HG02759 (cell line): ENCODE measurements around the gene GIMAP1.
A peak's percentile ranks its signal among the peaks of the same experiment; 100 is the strongest.
"Not testable (repeated sequence)": the region's sequence is repeated elsewhere in the genome, so short reads cannot be mapped to it uniquely, and the experiment has no call there.

ENCODE experiments used
- ATAC-seq: cut with Tn5 transposase; IDR thresholded peaks from one replicate; pipeline ENCODE4 v1.9.1; 2021; ENCODE audit warnings: mild to moderate bottlenecking, moderate library complexity; ENCODE audit not compliant: unreplicated experiment

GIMAP1 gene

DNA sequence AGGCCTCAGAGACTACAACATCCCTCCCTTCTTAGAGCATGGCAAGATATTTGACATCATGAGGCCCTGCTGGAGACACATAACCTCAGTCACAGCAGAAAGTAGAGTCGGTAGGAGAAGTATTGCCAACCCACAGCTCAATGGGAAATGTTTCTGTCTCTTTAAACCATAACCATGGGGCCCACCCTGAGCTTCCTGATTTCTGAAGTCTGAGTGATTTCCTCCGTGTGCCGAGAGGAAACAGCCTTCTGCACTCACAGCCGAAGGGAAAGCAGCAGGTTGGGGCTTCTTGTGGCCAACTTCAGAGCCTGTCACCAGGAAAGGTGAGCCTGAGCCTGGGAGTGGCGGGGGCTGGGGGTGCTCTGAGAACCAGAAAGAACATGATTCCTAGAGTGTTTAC lies at the start of gene GIMAP1:
Gene GIMAP1 (plus strand): TSS at position 246 of the 400 bp plus-strand sequence. CDS start 2,435 bp downstream, outside the sequence.
- no peak for ATAC-seq

DNA sequence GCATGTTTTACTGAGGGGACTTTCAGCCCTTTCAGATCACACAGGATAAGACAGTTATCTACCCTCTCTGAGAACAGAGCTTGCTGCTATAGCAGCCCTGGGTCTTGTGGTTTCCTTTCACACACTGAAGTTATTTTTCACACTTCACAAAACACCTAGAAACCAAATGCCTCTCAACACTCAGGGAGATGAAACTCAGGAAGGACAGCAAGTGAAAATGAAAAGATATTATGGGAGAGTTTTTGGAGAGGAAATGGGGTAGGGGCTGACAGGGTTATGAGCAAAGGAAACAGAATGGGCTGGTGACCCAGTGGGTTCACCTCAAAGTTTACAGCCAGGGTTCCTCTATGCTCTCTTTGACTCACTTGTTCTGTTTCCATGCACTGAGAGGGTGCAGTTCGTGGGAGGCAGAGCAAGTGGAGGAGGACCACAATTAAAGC lies 47.9 kb upstream of the GIMAP1 start:
- peak; percentile 84 for ATAC-seq

DNA sequence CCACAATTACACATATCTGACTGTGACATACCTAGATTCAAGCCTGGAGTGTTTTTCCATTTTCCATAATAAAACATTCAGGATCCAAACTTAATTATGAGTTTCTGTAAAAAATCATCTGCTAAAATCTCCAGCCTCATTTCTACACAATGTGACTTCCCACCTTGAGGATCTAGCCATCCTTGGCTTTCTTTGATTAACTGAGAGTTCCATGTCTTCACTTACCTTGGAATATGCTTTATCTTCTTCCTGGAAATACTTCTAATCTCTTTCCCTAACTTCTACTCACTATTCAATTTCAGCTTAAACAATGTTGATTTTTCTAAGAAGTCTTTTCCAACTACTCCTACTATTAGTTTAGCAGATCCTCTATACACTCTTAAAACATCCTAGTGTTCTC lies 47.4 kb upstream of the GIMAP1 start:
- no peak for ATAC-seq

DNA sequence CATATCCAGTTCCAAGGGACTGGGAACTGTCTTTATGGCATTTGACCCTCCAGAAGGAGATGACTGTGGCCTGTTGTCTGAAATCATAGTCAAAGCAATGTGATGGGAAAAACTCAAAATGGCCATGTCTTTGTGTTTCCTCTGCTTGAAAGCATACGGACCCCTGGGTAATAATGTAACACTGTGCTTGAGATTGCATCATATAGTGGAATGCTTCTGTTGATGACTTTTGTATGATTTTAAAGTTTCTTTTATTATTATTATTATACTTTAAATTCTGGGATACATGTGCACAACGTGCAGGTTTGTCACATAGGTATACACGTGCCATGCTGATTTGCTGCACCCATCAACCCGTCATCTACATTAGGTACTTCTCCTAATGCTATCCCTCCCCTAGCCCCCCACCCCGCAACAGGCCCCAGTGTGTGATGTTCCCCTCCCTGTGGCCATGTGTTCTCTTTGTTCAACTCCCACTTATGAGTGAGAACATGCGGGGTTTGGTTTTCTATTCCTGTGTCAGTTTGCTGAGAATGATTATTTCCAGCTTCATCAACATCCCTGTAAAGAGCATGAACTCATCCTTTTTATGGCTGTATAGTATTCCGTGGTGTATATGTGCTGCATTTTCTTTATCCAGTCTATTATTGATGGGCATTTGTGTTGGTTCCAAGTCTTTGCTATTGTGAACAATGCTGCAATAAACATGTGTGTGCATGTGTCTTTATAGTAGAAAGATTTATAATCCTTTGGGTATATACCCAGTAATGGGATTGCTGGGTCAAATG lies 44.4 kb upstream of the GIMAP1 start:
- ATAC-seq = not testable (repeated sequence)

DNA sequence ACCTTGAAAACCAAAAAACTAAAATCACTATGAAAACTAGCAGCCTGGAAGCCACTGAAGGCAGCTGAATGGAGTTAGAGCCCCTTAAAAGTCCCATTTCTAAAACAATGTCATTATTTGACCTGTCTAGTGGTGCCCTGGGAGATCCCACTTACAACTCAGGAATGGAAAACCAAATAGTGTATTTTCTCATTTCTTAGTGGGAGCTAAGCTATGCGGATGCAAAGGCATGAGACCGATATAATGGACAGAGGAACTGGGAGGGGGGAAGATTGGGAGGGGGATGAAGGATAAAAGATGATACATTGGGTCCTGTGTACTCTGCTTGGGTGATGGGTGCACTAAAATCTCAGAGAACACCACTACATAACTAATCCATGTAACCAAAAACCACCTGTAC lies 40.7 kb upstream of the GIMAP1 start:
- no peak for ATAC-seq

DNA sequence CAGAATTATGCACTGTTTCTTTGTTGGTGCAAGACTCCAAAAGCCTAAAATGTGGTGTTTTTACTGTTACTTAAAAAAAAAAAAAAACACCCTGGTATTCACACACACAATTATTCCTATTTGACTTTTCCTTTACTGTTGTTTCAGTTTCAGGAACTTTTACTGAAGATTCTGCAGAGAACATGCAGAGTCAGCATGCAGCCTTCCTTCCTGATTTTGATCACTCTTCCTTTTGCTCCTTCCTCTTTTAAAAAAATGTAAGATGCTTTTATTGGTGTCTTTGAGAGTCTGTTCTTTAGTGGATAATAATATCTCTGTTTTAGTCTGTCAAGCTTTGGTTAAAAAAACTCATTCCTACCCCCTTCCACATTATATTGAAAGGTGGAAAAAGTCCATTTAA lies 40.1 kb upstream of the GIMAP1 start:
- ATAC-seq = not testable (repeated sequence)

DNA sequence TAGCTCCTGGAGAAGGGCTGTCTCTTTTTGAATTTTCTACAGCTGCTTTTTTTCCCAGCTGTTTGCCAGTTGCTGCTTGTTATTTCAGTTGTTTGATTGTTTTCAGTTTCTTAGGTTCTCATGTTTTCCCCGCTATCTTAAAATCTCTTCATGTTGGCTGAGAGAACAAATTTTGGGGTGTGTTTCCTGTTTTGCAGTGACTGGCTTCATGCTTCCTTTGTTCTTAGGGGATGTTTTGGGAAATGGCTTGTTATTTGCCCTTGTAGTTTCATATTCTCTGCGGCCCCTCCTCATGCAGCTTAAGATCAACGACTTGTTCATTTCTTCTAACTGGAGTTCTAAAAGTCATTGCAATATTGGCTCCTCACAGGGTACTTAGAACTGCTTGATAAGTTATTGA lies 39.6 kb upstream of the GIMAP1 start:
- not testable (repeated sequence) for ATAC-seq

DNA sequence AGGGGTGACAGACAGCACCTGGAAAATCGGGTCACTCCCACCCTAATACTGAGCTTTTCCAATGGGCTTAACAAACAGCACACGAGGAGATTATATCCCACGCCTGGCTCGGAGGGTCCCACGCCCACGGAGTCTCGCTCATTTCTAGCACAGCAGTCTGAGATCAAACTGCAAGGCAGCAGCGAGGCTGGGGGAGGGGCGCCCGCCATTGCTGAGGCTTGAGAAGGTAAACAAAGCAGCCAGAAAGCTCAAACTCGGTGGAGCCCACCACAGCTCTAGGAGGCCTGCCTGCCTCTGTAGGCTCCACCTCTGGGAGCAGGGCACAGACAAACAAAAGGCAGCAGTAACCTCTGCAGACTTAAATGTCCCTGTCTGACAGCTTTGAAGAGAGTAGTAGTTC lies 37.8 kb upstream of the GIMAP1 start:
- ATAC-seq = not testable (repeated sequence)

DNA sequence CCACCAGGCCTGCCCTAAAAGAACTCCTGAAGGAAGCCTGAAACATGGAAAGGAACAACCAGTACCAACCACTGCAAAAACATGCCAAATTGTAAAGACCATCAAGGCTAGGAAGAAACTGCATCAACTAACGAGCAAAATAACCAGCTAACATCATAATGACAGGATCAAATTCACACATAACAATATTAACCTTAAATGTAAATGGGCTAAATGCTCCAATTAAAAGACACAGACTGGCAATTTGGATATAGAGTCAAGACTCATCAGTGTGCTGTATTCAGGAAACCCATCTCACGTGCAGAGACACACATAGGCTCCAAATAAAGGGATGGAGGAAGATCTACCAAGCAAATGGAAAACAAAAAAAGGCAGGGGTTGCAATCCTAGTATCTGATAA lies 36.0 kb upstream of the GIMAP1 start:
- not testable (repeated sequence) for ATAC-seq

DNA sequence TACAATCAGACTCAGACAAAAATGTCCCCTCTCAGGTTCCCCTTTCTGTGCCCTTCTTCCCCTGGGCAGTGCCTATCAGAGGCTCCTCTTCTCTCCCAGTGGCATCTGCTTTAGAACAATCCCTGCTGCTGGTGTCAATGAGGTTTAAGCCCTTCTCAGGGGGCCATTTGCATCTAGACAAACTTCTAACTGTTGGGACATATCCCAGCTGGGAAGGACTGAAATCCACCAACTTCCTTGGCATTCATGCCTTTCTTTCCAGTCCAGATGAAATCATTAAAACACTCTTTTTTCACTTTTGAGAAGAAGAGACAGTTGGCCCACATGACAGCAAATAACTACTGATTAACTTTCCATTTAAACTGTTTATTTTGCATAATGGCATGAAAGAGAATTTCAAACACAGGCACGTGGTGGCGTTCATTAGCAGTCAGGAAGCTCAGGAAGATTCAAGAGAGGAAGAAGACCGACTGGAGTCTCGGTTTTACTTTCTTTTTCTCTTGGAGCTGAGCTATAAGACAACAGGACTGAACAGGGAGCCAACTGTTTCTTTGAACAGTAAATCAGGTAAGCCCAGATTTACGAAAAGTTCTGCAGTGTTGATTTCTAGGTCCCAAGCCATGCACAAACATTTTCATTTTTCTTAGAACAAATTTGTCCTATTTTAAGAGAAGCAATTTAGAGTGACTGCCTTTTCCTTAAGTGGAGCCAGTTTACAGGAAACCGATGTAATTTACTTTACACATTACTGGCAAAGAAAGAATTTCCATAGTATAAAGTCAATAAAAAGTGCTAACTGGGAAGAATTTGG lies 31.0 kb upstream of the GIMAP1 start, which contains the start of gene GIMAP2:
Gene GIMAP2 (plus strand): TSS at position 488 of the 811 bp plus-strand sequence. CDS start 1,354 bp downstream, outside the sequence.
- ATAC-seq = peak; percentile 96

DNA sequence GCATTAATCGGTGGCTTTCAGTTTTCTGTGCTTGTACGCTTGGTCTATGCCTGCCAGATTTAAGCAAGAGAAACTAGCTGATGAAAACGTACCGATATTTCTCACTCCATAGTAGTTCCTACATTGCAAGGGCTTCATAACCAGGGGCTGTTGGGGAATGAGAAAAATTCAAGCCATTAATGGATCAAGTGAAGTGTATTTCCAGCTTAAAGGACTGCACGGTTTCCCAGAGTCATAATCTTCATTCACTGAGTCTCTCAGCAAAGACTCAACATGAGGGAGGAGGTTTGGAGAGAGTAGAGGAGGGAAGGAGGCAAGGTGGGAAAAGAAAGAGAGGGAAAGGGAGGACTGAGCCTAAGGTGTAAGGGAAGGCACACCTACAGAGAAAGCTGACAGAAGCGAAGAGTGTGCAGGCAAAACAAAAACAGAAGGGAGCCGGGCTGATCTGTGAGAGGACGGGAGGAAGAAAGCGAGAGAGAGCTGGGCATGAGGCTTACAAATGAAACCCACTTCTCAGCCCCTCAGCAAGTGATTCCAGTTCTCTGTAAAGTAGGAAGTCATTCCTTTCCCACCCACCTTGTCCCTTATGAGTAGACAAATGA lies 30.3 kb upstream of the GIMAP1 start:
- peak; percentile 44 for ATAC-seq

DNA sequence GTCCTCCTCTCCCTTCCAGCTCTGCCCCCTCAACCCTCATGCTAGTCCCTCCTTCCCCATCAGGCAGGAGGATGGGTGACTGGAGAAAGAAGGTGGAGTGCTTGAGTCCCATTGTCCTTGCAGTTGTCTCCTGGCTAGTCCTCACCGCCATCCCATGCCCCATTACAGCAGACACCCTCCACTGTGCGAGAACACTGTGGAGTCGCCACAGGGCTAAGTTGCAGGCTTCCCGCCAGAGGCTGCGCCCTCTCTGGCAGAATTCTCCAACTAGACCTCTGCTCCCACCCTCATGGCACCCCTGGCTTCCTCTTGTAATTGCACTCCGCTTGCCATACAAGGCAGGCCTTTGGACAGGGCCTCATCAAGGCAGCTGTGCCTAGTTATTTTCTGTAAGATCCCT lies 27.8 kb upstream of the GIMAP1 start:
- ATAC-seq = no peak

DNA sequence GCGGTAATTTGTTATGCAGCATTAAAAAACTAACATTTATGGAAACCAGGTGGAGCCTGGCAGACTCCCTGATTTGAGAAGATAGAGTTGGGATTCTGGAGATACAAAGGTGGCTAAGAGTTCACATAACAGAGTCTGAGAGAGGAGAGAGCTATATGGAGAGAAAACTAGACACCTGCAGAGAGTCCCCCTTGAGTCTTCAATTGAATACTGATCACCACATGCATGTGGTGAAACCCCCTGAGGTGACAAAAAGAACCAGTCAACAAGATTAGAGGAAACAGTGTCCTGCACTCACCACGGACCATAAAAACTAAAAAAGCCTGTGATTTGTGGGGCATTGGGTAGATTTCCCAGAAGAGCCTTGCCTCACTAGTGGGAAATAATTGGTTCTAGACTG lies 20.8 kb upstream of the GIMAP1 start:
- no peak for ATAC-seq

DNA sequence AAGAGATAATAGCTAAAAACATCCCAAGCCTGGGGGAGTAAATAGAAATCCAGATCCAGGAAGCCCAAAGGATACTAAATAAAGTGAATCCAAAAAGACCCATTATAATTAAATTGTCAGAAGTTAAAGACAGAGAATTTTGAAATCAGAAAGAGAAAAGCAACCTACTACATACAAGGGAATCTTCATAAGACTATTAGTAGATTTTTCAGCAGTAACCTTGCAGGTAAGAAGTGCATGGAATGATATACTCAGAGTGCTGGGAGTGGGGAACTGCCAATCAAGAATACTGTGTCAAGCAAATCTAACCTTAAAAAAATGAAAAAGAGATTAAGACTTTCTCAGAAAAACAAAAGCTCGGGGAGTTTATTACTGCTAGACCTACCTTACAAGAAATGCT lies 13.2 kb upstream of the GIMAP1 start:
- ATAC-seq = no peak

DNA sequence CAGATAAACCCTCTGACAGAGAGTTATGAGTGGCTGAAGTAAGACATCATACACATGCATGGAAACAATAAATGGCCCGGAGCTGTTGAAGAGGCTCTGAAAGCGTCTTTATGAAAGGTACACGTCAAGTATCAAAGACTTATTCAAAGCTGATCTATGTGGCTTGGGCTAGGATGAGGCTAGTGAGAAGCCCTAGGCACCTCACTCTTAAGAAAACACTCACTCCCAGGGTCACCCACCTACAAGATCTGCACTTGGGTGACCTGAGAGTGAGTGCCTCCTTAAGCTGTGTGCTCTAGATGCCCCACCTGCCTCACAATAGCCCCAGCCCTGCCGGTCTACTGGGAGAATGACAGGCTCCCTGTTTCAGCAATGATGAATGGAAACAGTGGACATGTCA lies 1.1 kb upstream of the GIMAP1 start:
- ATAC-seq = no peak

DNA sequence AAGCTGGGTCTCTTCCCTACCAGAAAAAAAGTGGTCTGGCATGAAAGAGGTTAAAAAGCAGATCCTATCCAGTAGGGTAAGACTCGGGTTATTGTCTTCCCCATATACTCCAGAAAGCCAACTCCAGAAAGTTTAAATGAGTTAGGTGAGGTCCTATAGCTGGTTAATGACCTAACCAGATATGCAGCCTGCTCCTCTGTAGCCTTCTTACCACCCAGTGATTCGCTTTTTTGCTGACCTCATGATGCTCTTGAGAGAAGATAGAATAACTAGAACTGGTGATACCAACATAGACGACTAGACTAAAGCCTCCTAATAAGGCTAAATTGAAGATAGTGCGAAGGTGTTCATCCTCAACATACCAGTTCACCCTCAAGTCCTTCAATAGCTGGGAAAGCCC lies 675 bp upstream of the GIMAP1 start:
- no peak for ATAC-seq

DNA sequence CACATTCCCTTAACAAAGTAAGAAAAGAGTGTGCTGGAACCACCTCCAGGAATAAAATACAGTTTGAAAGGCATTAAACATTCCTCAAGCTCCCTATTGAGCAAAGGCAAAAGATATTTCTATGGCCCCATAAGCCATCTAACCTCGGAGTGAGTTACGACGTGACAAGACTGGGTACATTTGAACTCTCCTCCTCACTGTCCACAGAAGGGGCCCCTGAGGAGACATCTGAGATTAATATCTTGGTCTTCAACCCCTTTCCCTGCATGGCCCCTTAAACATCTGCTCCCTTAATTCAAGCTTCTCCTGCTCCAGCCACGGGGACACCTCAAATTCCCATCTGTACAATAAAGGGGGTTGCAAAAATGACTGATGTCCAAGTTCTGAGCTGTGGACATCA lies 526 bp downstream of the GIMAP1 start:
- no peak for ATAC-seq

DNA sequence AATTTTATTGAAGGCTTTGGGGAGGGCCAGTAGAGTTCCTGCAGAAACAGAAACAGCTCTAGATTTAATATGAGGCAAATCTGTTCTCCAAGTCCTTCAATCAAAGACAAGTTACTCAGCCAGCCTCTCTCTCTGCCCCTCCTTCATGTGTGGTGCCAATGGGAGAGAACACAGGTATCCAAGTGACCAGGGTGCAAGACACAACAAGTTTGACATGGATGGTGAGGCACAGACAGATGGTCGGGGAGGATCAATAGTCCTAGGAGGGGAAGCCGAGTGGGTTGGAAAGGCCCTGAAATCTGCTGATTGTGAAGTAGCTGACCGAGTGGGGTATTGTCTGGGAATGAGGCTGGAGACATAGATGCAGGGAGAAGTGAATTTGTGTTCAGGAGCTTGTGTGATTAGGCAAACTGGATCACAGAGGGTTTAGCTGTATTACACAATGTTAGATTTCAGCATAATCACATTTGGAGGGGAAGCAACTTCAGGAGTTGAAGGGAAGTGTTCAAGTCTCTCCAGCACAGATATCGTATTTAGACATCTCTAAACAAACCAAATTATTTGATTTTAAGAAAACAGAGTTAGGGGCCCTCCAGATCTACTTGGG lies 1.5 kb downstream of the GIMAP1 start:
- ATAC-seq = no peak

DNA sequence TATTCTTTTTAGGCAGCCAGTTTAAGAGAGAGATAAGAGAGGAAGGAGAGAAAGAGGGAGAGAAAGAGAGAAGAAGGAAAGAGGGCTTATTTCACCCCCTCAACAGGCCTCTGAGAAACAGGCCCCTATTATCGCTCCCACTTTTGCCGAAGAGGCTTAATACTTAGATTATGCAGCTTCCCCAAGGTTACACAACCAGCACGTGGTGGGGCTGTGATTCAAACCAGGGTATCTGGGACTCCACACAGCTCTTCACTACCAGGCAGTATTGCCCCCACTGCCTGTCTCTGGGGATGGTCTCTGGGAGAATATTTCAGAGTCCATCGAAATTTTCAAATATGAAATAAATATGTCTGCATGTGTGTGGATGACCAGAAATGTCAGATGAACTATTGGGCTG lies 3.0 kb downstream of the GIMAP1 start:
- ATAC-seq = no peak

DNA sequence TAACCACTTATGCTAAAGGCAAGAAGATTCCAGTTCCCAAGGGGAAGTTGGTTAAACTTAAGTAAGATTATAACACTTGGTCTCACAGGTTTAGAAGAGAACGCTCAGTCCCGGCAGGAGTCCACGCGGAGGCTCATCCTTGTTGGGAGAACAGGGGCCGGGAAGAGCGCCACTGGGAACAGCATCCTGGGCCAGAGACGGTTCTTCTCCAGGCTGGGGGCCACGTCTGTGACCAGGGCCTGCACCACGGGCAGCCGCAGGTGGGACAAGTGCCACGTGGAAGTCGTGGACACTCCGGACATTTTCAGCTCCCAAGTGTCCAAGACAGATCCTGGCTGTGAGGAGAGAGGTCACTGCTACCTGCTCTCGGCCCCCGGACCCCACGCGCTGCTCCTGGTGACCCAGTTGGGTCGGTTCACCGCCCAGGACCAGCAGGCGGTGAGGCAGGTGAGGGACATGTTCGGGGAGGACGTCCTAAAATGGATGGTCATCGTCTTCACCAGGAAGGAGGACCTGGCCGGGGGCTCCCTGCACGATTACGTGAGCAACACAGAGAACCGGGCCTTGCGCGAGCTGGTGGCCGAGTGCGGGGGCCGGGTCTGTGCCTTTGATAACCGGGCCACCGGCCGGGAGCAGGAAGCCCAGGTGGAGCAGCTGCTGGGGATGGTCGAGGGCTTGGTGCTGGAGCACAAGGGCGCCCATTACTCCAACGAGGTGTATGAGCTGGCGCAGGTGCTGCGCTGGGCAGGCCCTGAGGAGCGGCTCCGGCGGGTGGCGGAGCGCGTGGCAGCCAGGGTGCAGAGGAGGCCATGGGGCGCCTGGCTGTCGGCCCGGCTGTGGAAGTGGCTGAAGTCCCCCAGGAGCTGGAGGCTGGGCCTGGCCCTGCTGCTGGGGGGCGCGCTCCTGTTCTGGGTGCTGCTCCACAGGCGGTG lies 3.8 kb downstream of the GIMAP1 start:
- ATAC-seq = no peak
